ENCODE results near the gene CPXM1. TPM values are rescaled to one million over a fixed set of nuclear protein-coding genes. Genes with fewer than 3 reads are reported as not detected.

Gene CPXM1
- total RNA-seq, 5 donors from 2014 or later (not counting 1 experiment from before 2014, with no cell fraction given) = 0.20 to 0.90 (median 0.63) TPM

- Mint-ChIP-seq H3K9me3 (no peaks in the 10 kb centered on the region), H3K36me3 (no peaks in the 10 kb centered on the region), H3K27me3 (peaks cover 14 to 28% of the 10 kb centered on the region in 2 donors), H3K4me3 (no peak overlapping the region), H3K27ac (no peak overlapping the region), H3K4me1 (peaks cover 0 to 4% (median under 1%) of the 10 kb centered on the region in 3 donors)
- H3K9me3 ChIP-seq = no peaks in the 10 kb centered on the region
- no peak for ATAC-seq (replicated peaks in 1 of 4)
- whole genome bisulfite sequencing (ENCODE audit: insufficient coverage) = 81% methylated on average over 10 of the region's 10 CpGs
- no peak overlapping the region for H3K27ac ChIP-seq (ENCODE audit: low read length)
- ChIA-PET POLR2A (no interaction called here), CTCF (no interaction called here)
- no peak overlapping the region for H3K4me3 ChIP-seq (ENCODE audit: control insufficient read depth in 1 of 2, extremely low read depth in 1 of 2, low read length in 1 of 2)
- no peaks in the 10 kb centered on the region for H3K36me3 ChIP-seq (ENCODE audit: control insufficient read depth in 2 of 2, extremely low read depth in 1 of 2, insufficient read depth in 1 of 2, low read length in 1 of 2)
- no peak for DNase-seq
- peaks cover 0 to 6% of the 10 kb centered on the region in 2 experiments for H3K4me1 ChIP-seq (ENCODE audit: control insufficient read depth in 1 of 2, extremely low read depth in 1 of 2, insufficient read depth in 2 of 2, low read length in 2 of 2)
- peaks cover 8 to 63% of the 10 kb centered on the region in 2 experiments for H3K27me3 ChIP-seq (replicated peaks in 1 of 2; ENCODE audit: control insufficient read depth in 2 of 2, extremely low read depth in 1 of 2, insufficient read depth in 2 of 2, low read length in 1 of 2)
Observed at GRCh38 chr20:2759143-2759542, 41.3 kb downstream of the CPXM1 start.

GRCh38 chr20:2757969-2758368 lies 42.5 kb downstream of the CPXM1 start:
- H3K27ac ChIP-seq (ENCODE audit: low read length) = no peak overlapping the region
- no peaks in the 10 kb centered on the region for H3K36me3 ChIP-seq (ENCODE audit: control insufficient read depth in 2 of 2, extremely low read depth in 1 of 2, insufficient read depth in 1 of 2, low read length in 1 of 2)
- Mint-ChIP-seq H3K27ac (no peak overlapping the region), H3K4me3 (no peak overlapping the region), H3K36me3 (no peaks in the 10 kb centered on the region), H3K9me3 (no peaks in the 10 kb centered on the region), H3K27me3 (peaks cover 14 to 35% of the 10 kb centered on the region in 2 donors), H3K4me1 (peaks cover 8 to 13% (median 11%) of the 10 kb centered on the region in 3 donors)
- H3K9me3 ChIP-seq = no peaks in the 10 kb centered on the region
- POLR2A ChIA-PET = no interaction called here
- H3K27me3 ChIP-seq (replicated peaks in 1 of 2; ENCODE audit: control insufficient read depth in 2 of 2, extremely low read depth in 1 of 2, insufficient read depth in 2 of 2, low read length in 1 of 2) = peaks cover 11 to 75% of the 10 kb centered on the region in 2 experiments
- WGBS (ENCODE audit: insufficient coverage) = no CpG with 5 or more reads among the region's 5 CpGs
- H3K4me1 ChIP-seq (ENCODE audit: control insufficient read depth in 1 of 2, extremely low read depth in 1 of 2, insufficient read depth in 2 of 2, low read length in 2 of 2) = peaks cover 4 to 14% of the 10 kb centered on the region in 2 experiments
- ATAC-seq (replicated peaks in 1 of 4) (no peak), DNase-seq (no peak)
- no peak overlapping the region for H3K4me3 ChIP-seq (ENCODE audit: control insufficient read depth in 1 of 2, extremely low read depth in 1 of 2, low read length in 1 of 2)
- CTCF ChIA-PET = no interaction called here

GRCh38 chr20:2757001-2757400 lies 43.4 kb downstream of the CPXM1 start:
- ChIA-PET POLR2A (no interaction called here), CTCF (no interaction called here)
- H3K27me3 Mint-ChIP-seq = peaks cover 14 to 32% of the 10 kb centered on the region in 2 donors
- 96% methylated on average over 5 of the region's 5 CpGs for whole genome bisulfite sequencing (ENCODE audit: insufficient coverage)
- Histone ChIP-seq H3K27ac (ENCODE audit: low read length) (no peak overlapping the region), H3K4me1 (ENCODE audit: control insufficient read depth in 1 of 2, extremely low read depth in 1 of 2, insufficient read depth in 2 of 2, low read length in 2 of 2) (peaks cover 11 to 21% of the 10 kb centered on the region in 2 experiments), H3K27me3 (replicated peaks in 1 of 2; ENCODE audit: control insufficient read depth in 2 of 2, extremely low read depth in 1 of 2, insufficient read depth in 2 of 2, low read length in 1 of 2) (peaks cover 11 to 76% of the 10 kb centered on the region in 2 experiments), H3K36me3 (ENCODE audit: control insufficient read depth in 2 of 2, extremely low read depth in 1 of 2, insufficient read depth in 1 of 2, low read length in 1 of 2) (no peaks in the 10 kb centered on the region), H3K9me3 (no peaks in the 10 kb centered on the region), H3K4me3 (ENCODE audit: control insufficient read depth in 1 of 2, extremely low read depth in 1 of 2, low read length in 1 of 2) (no peak overlapping the region)
- ATAC-seq (replicated peaks in 1 of 4) (no peak), DNase-seq (no peak)
- no peak overlapping the region for H3K4me3 Mint-ChIP-seq
- H3K36me3 Mint-ChIP-seq = no peaks in the 10 kb centered on the region
- peaks cover 14 to 18% (median 16%) of the 10 kb centered on the region in 3 donors for H3K4me1 Mint-ChIP-seq
- no peaks in the 10 kb centered on the region for H3K9me3 Mint-ChIP-seq
- H3K27ac Mint-ChIP-seq = no peak overlapping the region

- Histone ChIP-seq H3K36me3 (ENCODE audit: control insufficient read depth in 2 of 2, extremely low read depth in 1 of 2, insufficient read depth in 1 of 2, low read length in 1 of 2) (no peaks in the 10 kb centered on the region), H3K9me3 (no peaks in the 10 kb centered on the region), H3K4me3 (ENCODE audit: control insufficient read depth in 1 of 2, extremely low read depth in 1 of 2, low read length in 1 of 2) (no peak overlapping the region), H3K27me3 (replicated peaks in 1 of 2; ENCODE audit: control insufficient read depth in 2 of 2, extremely low read depth in 1 of 2, insufficient read depth in 2 of 2, low read length in 1 of 2) (peaks cover 11 to 80% of the 10 kb centered on the region in 2 experiments), H3K27ac (ENCODE audit: low read length) (no peak overlapping the region), H3K4me1 (ENCODE audit: control insufficient read depth in 1 of 2, extremely low read depth in 1 of 2, insufficient read depth in 2 of 2, low read length in 2 of 2) (peaks cover 14 to 28% of the 10 kb centered on the region in 2 experiments)
- Mint-ChIP-seq H3K4me1 (peaks cover 16 to 20% (median 16%) of the 10 kb centered on the region in 3 donors), H3K36me3 (no peaks in the 10 kb centered on the region), H3K27me3 (peaks cover 12 to 31% of the 10 kb centered on the region in 2 donors), H3K27ac (no peak overlapping the region), H3K4me3 (no peak overlapping the region), H3K9me3 (no peaks in the 10 kb centered on the region)
- ChIA-PET POLR2A (no interaction called here), CTCF (interaction anchor here in 1 of 2 donors (1.3 kb wide), 1 partner anchor 15 kb away, joined by 4 read pairs; no protein-coding TSS in a partner anchor)
- 36% methylated on average over 4 of the region's 5 CpGs for WGBS (ENCODE audit: insufficient coverage)
- DNase-seq = no peak
- no peak for ATAC-seq (replicated peaks in 1 of 4)
Observed at GRCh38 chr20:2756056-2756611, 44.3 kb downstream of the CPXM1 start.

GRCh38 chr20:2755451-2756055 lies 44.9 kb downstream of the CPXM1 start:
- POLR2A ChIA-PET = no interaction called here
- no peak overlapping the region for H3K27ac Mint-ChIP-seq
- no peak overlapping the region for H3K4me3 Mint-ChIP-seq
- H3K27me3 Mint-ChIP-seq = peaks cover 7 to 25% of the 10 kb centered on the region in 2 donors
- no peaks in the 10 kb centered on the region for H3K9me3 Mint-ChIP-seq
- no peak for ATAC-seq (replicated peaks in 1 of 4)
- no peaks in the 10 kb centered on the region for H3K36me3 Mint-ChIP-seq
- H3K27ac ChIP-seq (ENCODE audit: low read length) = no peak overlapping the region
- no peaks in the 10 kb centered on the region for H3K36me3 ChIP-seq (ENCODE audit: control insufficient read depth in 2 of 2, extremely low read depth in 1 of 2, insufficient read depth in 1 of 2, low read length in 1 of 2)
- H3K4me1 Mint-ChIP-seq = peaks cover 21 to 26% (median 22%) of the 10 kb centered on the region in 3 donors
- no peaks in the 10 kb centered on the region for H3K9me3 ChIP-seq
- H3K4me3 ChIP-seq (ENCODE audit: control insufficient read depth in 1 of 2, extremely low read depth in 1 of 2, low read length in 1 of 2) = no peak overlapping the region
- CTCF ChIA-PET = interaction anchor here (0.6 to 1.3 kb wide), 2 partner anchors 14 to 44 kb away, joined by 4 to 6 read pairs; no protein-coding TSS in a partner anchor
- no peak for DNase-seq
- 62% methylated on average over 11 of the region's 18 CpGs for WGBS (ENCODE audit: insufficient coverage)
- peaks cover 11 to 78% of the 10 kb centered on the region in 2 experiments for H3K27me3 ChIP-seq (replicated peaks in 1 of 2; ENCODE audit: control insufficient read depth in 2 of 2, extremely low read depth in 1 of 2, insufficient read depth in 2 of 2, low read length in 1 of 2)
- H3K4me1 ChIP-seq (ENCODE audit: control insufficient read depth in 1 of 2, extremely low read depth in 1 of 2, insufficient read depth in 2 of 2, low read length in 2 of 2) = peaks cover 16 to 33% of the 10 kb centered on the region in 2 experiments

- Histone ChIP-seq H3K4me3 (ENCODE audit: control insufficient read depth in 1 of 2, extremely low read depth in 1 of 2, low read length in 1 of 2) (no peak overlapping the region), H3K9me3 (no peaks in the 10 kb centered on the region), H3K27me3 (replicated peaks in 1 of 2; ENCODE audit: control insufficient read depth in 2 of 2, extremely low read depth in 1 of 2, insufficient read depth in 2 of 2, low read length in 1 of 2) (peaks cover 11 to 67% of the 10 kb centered on the region in 2 experiments), H3K27ac (ENCODE audit: low read length) (no peak overlapping the region), H3K4me1 (ENCODE audit: control insufficient read depth in 1 of 2, extremely low read depth in 1 of 2, insufficient read depth in 2 of 2, low read length in 2 of 2) (peaks cover 16 to 38% of the 10 kb centered on the region in 2 experiments), H3K36me3 (ENCODE audit: control insufficient read depth in 2 of 2, extremely low read depth in 1 of 2, insufficient read depth in 1 of 2, low read length in 1 of 2) (no peaks in the 10 kb centered on the region)
- peak overlapping the region in 1 of 2 donors; percentile 34 for H3K27ac Mint-ChIP-seq
- no peak for ATAC-seq (replicated peaks in 1 of 4)
- H3K27me3 Mint-ChIP-seq = peaks cover 7 to 25% of the 10 kb centered on the region in 2 donors
- H3K9me3 Mint-ChIP-seq = no peaks in the 10 kb centered on the region
- H3K4me3 Mint-ChIP-seq = no peak overlapping the region
- H3K4me1 Mint-ChIP-seq = peaks cover 28 to 32% (median 31%) of the 10 kb centered on the region in 3 donors
- H3K36me3 Mint-ChIP-seq = no peaks in the 10 kb centered on the region
- ChIA-PET CTCF (interaction anchor here (0.6 to 3.1 kb wide), 4 partner anchors 11 to 571 kb away, joined by 3 to 18 read pairs (median 3); no protein-coding TSS in a partner anchor), POLR2A (no interaction called here)
- DNase-seq = no peak
- WGBS (ENCODE audit: insufficient coverage) = 75% methylated on average over 2 of the region's 2 CpGs
Observed at GRCh38 chr20:2754424-2754823, 46.0 kb downstream of the CPXM1 start.
